Hepatocyte (in vitro differentiated cells): ENCODE results near the gene SDHA. TPM values are rescaled to one million over a fixed set of nuclear protein-coding genes. Genes with fewer than 3 reads are reported as not detected.

Experiments
- DNase-seq: peaks from one replicate; pipeline ENCODE4 v3.0.0-alpha.2; 2016; ENCODE audit warnings: low spot score
- H2AFZ ChIP-seq: fragments of 200-600 bp; sonication (generic); 2 replicates; pipeline ENCODE4 v1.6.0; 2016; ENCODE audit warnings: antibody characterized with exemption, mild to moderate bottlenecking
- H3K27ac ChIP-seq: fragments of 200-600 bp; sonication (generic); 2 replicates; pipeline ENCODE4 v1.5.1; 2016; ENCODE audit warnings: mild to moderate bottlenecking
- H3K27me3 ChIP-seq: fragments of 200-600 bp; sonication (generic); 2 replicates; pipeline ENCODE4 v1.6.1; 2016
- H3K36me3 ChIP-seq: fragments of 200-600 bp; sonication (generic); replicated peaks from 2 replicates; pipeline ENCODE4 v1.5.1; 2016; ENCODE audit warnings: low read depth; ENCODE audit not compliant: insufficient read depth
- H3K4me1 ChIP-seq: fragments of 200-600 bp; sonication (generic); 2 replicates; pipeline ENCODE4 v1.5.1; 2016; ENCODE audit warnings: mild to moderate bottlenecking, moderate library complexity; ENCODE audit not compliant: insufficient read depth
- H3K4me2 ChIP-seq: fragments of 200-600 bp; sonication (generic); 2 replicates; pipeline ENCODE4 v1.6.0; 2016
- H3K4me3 ChIP-seq: fragments of 200-600 bp; sonication (generic); 2 replicates; pipeline ENCODE4 v1.5.1; 2016; ENCODE audit warnings: mild to moderate bottlenecking
- H3K79me2 ChIP-seq: fragments of 200-600 bp; sonication (generic); 2 replicates; pipeline ENCODE4 v1.6.0; 2017; ENCODE audit warnings: mild to moderate bottlenecking
- H3K9me2 ChIP-seq: fragments of 200-600 bp; sonication (generic); replicated peaks from 2 replicates; pipeline ENCODE4 v1.6.0; 2017; ENCODE audit warnings: mild to moderate bottlenecking; ENCODE audit not compliant: insufficient read depth
- H3K9me3 ChIP-seq: fragments of 200-600 bp; sonication (generic); 2 replicates; pipeline ENCODE4 v1.5.1; 2016; ENCODE audit warnings: low read depth, mild to moderate bottlenecking
- H4K20me1 ChIP-seq: fragments of 200-600 bp; sonication (generic); 2 replicates; pipeline ENCODE4 v1.6.0; 2016; ENCODE audit warnings: mild to moderate bottlenecking; ENCODE audit not compliant: insufficient read depth, poor library complexity, severe bottlenecking
- EZH2 ChIP-seq: fragments of 200-600 bp; sonication (generic); IDR thresholded peaks from 2 replicates; pipeline ENCODE4 v1.6.1; 2016; ENCODE audit warnings: antibody characterized with exemption, mild to moderate bottlenecking, borderline replicate concordance
- EZH2phosphoT487 ChIP-seq: fragments of 200-600 bp; sonication (generic); IDR thresholded peaks from one replicate; pipeline ENCODE4 v1.6.1; 2018; ENCODE audit warnings: antibody characterized with exemption, mild to moderate bottlenecking, low read depth, moderate library complexity; ENCODE audit not compliant: unreplicated experiment, severe bottlenecking
- WGBS: methylation state at CpG from one replicate; pipeline ENCODE4 v1.1.6; 2016; ENCODE audit warnings: low lambda C conversion rate; ENCODE audit errors: missing lambda C conversion rate; 5-methylcytosine and 5-hydroxymethylcytosine counted together
- polyA plus RNA-seq: library from polyadenylated mRNA; unstranded; fragments of >200 nt; fragmentation: Nextera tagmentation; extraction: Ambion mirVana; gene quantifications from 2 replicates; pipeline ENCODE4 v1.2.1, GENCODE V29; 2016
- total RNA-seq: library from RNA; depleted of rRNA; stranded (reverse); fragments of >200 nt; gene quantifications from 2 replicates; pipeline ENCODE4 v1.2.3, GENCODE V29; 2014
- TF ChIP-seq, protein P1 (sequence below): fragments of 200-600 bp; sonication (generic); IDR thresholded peaks from 2 replicates; pipeline ENCODE4 v1.5.1; 2016; ENCODE audit warnings: antibody characterized with exemption, mild to moderate bottlenecking; ENCODE audit not compliant: poor library complexity

SDHA gene
- total and polyA plus RNA-seq, 2 experiments from 2014 or later = 102 to 159 TPM

DNA sequence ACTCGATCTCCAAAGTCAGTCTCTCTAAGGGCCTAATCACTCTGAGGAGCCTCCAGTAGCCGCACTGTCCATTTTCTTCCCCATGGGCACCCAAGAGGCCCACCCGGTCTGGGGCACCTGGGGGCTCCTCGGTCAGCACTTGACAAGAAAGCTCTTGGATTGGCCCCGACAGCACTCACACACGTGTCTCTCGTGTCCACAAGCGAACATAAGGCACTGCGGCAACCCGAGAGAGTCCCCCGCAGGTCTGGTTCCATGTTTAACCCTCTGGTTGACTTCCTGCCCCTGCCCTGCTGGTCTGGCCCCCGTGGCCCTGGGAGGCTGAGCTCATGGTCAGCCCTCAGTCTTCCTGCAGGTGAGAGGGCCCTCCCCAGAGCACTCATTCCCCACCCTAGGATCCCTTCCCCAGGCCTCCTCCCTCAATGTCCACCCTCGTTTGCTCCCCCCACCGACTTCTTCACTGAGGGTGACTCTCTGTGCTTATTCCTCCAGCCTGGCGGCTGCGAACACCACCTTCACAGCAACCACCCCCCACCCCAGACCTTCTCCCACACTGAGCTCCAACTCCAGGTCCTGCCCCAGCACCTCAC, 43.1 kb upstream of the SDHA start:
- H3K4me3 ChIP-seq = no peak overlapping the region
- H3K36me3 ChIP-seq = no peaks in the 10 kb centered on the region
- H3K27me3 ChIP-seq = no peaks in the 10 kb centered on the region
- no peak for DNase-seq
- no peaks in the 10 kb centered on the region for H3K9me2 ChIP-seq
- H3K27ac ChIP-seq = no peak overlapping the region
- H3K4me1 ChIP-seq = no peaks in the 10 kb centered on the region
- no peaks in the 10 kb centered on the region for H3K79me2 ChIP-seq
- H3K9me3 ChIP-seq = no peaks in the 10 kb centered on the region
- no peak for TF ChIP-seq EZH2
- TF ChIP-seq EZH2phosphoT487 = no peak
- TF ChIP-seq, protein P1, sequence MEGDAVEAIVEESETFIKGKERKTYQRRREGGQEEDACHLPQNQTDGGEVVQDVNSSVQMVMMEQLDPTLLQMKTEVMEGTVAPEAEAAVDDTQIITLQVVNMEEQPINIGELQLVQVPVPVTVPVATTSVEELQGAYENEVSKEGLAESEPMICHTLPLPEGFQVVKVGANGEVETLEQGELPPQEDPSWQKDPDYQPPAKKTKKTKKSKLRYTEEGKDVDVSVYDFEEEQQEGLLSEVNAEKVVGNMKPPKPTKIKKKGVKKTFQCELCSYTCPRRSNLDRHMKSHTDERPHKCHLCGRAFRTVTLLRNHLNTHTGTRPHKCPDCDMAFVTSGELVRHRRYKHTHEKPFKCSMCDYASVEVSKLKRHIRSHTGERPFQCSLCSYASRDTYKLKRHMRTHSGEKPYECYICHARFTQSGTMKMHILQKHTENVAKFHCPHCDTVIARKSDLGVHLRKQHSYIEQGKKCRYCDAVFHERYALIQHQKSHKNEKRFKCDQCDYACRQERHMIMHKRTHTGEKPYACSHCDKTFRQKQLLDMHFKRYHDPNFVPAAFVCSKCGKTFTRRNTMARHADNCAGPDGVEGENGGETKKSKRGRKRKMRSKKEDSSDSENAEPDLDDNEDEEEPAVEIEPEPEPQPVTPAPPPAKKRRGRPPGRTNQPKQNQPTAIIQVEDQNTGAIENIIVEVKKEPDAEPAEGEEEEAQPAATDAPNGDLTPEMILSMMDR = no peak
- WGBS = 93% methylated on average over 16 of the region's 16 CpGs
- no peak overlapping the region for H2AFZ ChIP-seq
- H3K4me2 ChIP-seq = no peak overlapping the region
- no peaks in the 10 kb centered on the region for H4K20me1 ChIP-seq

DNA sequence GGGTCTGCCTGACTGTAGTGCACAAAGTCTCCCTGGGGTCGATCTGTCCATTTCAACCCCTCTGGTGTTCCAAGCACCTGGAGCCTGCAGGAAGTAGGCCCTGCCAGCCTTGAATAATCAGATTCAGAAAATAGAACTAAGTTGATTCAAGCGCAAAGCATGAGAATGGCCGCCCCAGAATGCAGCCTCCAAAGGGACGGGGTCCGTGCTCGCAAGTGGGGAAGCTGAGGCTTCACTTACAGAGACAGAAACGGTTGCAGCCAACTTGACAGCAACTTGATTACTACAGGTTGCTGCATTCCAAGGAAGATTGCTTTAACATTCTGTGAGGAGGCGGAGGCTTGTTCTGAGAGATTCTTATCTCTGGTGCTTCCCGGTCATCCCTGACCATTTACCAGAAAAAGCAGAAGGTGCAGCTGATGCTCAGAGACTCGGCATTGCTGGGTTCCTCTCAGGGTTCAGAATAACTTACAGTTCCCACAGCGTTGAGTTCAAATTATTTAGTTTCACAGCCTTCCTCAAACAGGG, 41.8 kb upstream of the SDHA start:
- Histone ChIP-seq H3K79me2 (no peaks in the 10 kb centered on the region), H3K4me1 (no peaks in the 10 kb centered on the region), H3K4me3 (no peak overlapping the region), H3K27me3 (no peaks in the 10 kb centered on the region), H3K27ac (no peak overlapping the region), H3K9me2 (no peaks in the 10 kb centered on the region), H4K20me1 (no peaks in the 10 kb centered on the region), H3K4me2 (no peak overlapping the region), H3K9me3 (no peaks in the 10 kb centered on the region), H3K36me3 (no peaks in the 10 kb centered on the region), H2AFZ (no peak overlapping the region)
- TF ChIP-seq EZH2phosphoT487 (no peak), EZH2 (no peak)
- TF ChIP-seq, protein P1 = no peak
- DNase-seq = no peak
- 69% methylated on average over 11 of the region's 11 CpGs for WGBS

DNA sequence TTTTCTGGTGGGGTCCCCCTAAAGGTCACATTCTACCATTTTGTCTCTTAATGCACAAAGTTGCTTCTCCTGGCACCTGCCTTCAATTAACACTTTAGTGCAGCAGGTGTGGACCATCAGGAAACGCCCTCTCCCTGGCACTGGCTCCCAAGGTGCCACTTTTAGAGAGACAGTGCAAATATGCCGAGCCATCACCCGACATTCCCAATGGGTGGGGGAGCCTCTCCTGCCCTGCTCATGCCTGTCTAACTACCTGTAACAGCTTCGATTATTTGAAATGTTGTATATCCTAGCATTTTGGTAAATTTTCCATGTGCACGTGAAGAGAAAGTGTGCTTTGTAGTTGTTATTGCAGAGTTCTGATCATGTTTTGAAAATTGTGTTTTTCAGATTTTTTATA, 40.0 kb upstream of the SDHA start:
- no peaks in the 10 kb centered on the region for H3K9me3 ChIP-seq
- no peaks in the 10 kb centered on the region for H3K79me2 ChIP-seq
- 90% methylated on average over 5 of the region's 5 CpGs for WGBS
- no peaks in the 10 kb centered on the region for H3K9me2 ChIP-seq
- no peaks in the 10 kb centered on the region for H4K20me1 ChIP-seq
- no peak overlapping the region for H2AFZ ChIP-seq
- H3K27me3 ChIP-seq = no peaks in the 10 kb centered on the region
- H3K4me1 ChIP-seq = no peaks in the 10 kb centered on the region
- no peak overlapping the region for H3K4me3 ChIP-seq
- DNase-seq = no peak
- H3K4me2 ChIP-seq = no peak overlapping the region
- TF ChIP-seq, protein P1 = no peak
- TF ChIP-seq EZH2phosphoT487 (no peak), EZH2 (no peak)
- H3K27ac ChIP-seq = no peak overlapping the region
- H3K36me3 ChIP-seq = no peaks in the 10 kb centered on the region

DNA sequence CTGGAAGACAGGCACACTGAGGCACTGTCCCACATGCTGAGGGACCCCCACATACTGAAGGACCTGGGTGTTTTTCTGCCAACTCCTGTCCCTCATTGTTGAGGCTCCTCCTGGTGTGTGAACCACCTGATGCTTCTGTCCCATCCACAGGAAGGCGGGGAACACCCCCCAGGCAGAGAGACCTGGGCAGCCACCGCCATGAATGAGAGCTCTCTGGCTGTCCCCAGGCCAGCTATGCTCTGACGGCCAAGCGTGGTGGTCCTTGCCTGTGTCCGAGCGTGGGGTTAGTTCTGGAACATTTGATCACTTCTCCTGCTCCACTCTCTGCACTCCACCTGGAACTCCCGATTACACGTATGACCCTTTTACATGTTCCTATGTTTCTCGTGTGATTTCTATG, 38.7 kb upstream of the SDHA start:
- TF ChIP-seq, protein P1 = no peak
- no peak for TF ChIP-seq EZH2
- TF ChIP-seq EZH2phosphoT487 = no peak
- no peaks in the 10 kb centered on the region for H3K36me3 ChIP-seq
- H3K4me3 ChIP-seq = no peak overlapping the region
- no peaks in the 10 kb centered on the region for H3K4me1 ChIP-seq
- H3K79me2 ChIP-seq = no peaks in the 10 kb centered on the region
- no peaks in the 10 kb centered on the region for H3K9me2 ChIP-seq
- H3K27ac ChIP-seq = no peak overlapping the region
- no peak overlapping the region for H2AFZ ChIP-seq
- no peaks in the 10 kb centered on the region for H4K20me1 ChIP-seq
- 88% methylated on average over 9 of the region's 9 CpGs for WGBS
- no peak overlapping the region for H3K4me2 ChIP-seq
- no peaks in the 10 kb centered on the region for H3K27me3 ChIP-seq
- DNase-seq = no peak
- H3K9me3 ChIP-seq = no peaks in the 10 kb centered on the region
